ENCODE measurements around the gene NMNAT2.
"Not testable (repeated sequence)": the region's sequence is repeated elsewhere in the genome, so short reads cannot be mapped to it uniquely, and the experiment has no call there.

The NMNAT2 gene

DNA sequence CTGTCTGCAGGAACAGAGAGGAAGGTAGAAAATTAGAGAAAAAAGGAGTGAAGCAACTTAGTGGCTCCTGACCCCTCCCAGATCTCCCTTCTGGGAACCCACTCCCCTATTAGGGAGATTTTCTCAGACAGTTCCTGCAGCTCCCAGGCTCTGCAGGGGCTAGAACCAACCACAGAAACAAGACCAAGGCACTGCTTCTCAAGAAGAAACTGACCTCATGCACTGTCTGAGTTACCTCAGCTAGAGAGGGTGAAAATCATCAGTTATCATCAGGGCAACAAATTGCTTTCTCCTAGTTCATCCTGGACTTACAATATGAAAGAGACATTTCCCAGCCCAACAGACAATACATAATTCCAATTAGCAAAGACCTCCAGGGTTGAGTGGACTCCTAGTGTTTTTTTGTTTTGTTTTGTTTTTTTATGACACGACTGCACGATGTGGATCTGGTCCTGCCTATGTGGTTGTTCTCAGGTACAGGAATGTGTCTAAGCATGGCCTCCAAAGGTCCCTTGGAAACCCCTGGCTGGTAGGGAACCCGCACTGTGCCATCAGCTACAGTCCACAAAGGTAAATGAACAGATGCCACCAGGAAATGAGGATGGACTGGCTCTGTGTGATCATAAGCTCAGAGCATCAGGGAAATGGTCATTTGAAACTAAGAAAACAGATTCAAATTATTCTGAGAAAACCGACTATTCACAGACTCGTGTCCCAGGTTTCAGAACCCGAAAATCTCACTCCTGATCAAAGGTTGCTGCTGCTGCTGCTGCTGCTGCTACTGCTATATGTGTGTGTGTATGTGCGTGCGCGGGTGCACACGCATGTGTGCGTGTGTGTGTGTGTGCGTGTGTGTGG is 166.8 kb downstream of the NMNAT2 start:
- DNase-seq: no peak

GRCh38 chr1:183249941-183250452 is 168.2 kb downstream of the NMNAT2 start:
- no peak for DNase-seq

DNA sequence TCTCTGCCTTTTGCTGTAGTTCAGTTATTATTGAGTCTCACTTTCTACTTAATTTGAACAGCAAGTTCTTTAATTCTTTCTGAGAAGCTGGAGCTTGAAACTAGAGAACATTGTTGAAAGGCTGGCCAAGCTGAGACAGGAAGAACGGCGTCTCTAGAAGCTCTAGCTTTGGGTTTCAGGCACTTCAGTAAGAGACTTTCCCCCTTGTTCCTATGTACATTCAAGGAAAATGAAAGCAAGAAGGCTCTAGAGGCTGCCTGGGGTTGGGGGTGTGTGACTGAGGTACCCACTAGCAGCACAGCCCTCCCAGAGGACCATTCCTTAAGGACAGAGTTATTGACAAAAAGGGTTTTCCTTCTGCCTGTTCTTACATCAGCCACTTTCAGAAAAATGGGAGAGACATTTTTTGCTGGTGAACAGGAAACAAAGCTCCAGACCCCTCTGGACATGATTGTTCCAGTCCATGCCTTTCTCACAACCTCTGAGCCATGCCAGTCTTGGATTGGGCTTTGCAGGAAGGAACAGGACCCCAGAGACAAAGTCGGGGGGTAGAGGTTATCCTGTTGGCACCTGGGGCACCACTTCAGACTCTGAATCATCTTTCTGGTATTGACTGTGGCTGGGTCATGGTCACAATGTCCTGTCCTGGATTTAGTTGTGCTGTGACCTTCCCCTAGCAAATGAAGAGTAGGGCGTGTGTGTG is 169.0 kb downstream of the NMNAT2 start:
- no peak for DNase-seq

DNA sequence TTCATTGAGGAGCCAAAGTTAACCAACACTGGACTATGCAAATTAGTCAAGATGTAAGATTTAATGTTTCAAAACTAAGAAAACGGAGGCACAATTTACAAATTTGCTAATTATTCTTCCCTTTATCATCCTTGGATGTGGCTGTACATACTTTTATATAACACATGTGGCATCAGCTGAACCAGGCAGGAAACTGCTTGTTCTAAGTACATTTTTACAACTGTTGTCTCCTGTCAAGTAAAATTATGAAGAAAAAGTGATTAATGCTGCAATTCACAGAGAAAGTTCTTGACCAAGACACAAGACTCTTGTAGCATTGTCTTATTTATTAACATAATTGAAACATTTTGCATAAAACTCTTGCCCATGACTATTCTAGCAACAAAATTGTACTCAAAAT is 170.2 kb downstream of the NMNAT2 start:
- no peak for DNase-seq

- DNase-seq: no peak
Measured at GRCh38 chr1:183247484-183247883, 170.7 kb downstream of the NMNAT2 start.

GRCh38 chr1:183247066-183247465 is 171.1 kb downstream of the NMNAT2 start:
- DNase-seq: no peak

DNA sequence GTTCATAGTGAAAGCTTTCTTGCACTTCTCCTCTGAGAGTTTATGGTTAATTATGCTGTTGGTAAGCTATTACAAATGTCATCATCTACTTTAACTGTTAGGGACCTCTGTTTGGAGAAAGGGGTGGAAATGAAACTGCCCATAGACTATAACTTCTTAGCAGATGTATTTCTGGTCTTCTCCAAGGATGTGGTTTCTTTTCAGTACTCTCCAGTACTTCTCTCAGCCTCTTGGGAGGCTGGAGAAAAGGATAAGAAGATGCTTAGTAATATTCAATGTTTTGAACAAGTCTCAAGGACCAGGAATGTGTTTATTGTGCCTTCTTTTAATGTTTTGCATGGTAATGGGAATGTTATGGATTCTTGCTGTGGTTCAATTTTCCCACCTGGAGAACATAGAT is 171.7 kb downstream of the NMNAT2 start:
- DNase-seq: no peak

- DNase-seq: no peak
Measured at GRCh38 chr1:183245357-183245756, 172.8 kb downstream of the NMNAT2 start.

GRCh38 chr1:183244466-183244865 is 173.7 kb downstream of the NMNAT2 start:
- DNase-seq: no peak

- no peak for DNase-seq
Measured at GRCh38 chr1:183243161-183244050, 174.8 kb downstream of the NMNAT2 start.

GRCh38 chr1:183242556-183242955 is 175.6 kb downstream of the NMNAT2 start:
- DNase-seq: no peak

DNA sequence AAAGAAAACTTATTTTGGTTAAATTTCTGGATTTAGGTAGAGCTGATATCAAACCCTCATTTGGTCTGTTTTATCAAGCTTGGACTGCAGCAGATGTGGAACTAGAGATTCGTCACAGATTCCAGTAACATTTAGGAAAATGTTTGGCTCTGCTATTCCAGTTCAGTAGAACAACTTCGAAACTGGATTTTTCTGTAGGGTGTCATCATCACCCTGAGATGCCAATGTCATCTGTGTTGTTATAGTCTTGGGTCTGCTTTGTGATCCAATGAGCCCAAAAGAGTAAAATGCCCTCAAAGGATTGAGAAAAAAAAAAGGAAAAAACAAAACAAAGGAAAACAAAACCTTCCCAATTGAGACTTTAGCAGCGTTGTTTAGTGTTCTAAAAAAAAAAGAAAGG is 176.7 kb downstream of the NMNAT2 start:
- no peak for DNase-seq

- not testable (repeated sequence) for DNase-seq
Measured at GRCh38 chr1:183240853-183241252, 177.3 kb downstream of the NMNAT2 start.

GRCh38 chr1:183240526-183240825 is 177.7 kb downstream of the NMNAT2 start:
- DNase-seq: no peak

DNA sequence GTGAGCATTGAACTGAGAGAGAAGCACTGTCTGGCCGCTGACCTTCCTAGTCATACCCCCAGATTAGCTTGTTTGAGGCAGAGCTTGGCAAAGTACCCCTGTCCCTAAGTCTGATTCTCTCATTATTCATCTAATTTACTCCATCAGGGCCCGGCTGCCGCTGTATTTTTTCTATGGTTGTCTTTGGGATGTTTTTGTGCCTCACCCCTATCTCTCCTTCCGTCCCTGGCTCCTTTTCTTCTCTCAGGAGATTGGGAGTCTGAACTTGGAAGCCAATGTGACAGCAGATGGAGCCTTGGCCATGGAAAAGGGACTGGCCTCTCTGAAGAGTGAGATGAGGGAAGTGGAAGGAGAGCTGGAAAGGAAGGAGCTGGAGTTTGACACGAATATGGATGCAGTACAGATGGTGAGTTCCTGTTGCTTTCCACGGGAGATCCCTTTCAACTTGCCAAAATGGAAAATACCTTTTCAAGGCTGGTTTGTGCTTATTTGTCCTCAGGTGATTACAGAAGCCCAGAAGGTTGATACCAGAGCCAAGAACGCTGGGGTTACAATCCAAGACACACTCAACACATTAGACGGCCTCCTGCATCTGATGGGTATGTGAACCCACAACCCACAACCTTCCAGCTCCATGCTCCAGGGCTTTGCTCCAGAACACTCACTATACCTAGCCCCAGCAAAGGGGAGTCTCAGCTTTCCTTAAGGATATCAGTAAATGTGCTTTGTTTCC is 178.2 kb downstream of the NMNAT2 start:
- DNase-seq: no peak

- peak; percentile 16 for DNase-seq
Measured at GRCh38 chr1:183239220-183239742, 178.9 kb downstream of the NMNAT2 start.

GRCh38 chr1:183238071-183238470 is 180.1 kb downstream of the NMNAT2 start:
- no peak for DNase-seq

DNA sequence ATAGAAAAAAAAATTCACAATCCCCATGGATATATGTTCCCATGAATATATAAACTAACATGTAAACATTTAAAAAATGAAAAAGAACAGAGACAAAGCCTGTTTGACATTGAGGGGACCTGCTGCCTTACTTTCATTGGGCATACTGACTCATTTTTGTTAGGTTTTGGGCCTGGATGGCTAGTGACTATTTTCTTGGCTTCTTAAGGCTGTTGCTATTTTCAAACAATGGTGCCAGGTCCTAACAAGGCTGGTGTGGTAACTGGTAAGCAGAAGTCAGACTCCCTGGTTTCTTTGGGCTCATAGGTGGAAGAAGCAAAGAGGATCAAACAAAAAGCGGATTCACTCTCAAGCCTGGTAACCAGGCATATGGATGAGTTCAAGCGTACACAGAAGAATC is 181.1 kb downstream of the NMNAT2 start:
- DNase-seq: no peak

- DNase-seq: no peak
Measured at GRCh38 chr1:183236158-183236725, 181.9 kb downstream of the NMNAT2 start.

GRCh38 chr1:183235503-183235902 is 182.7 kb downstream of the NMNAT2 start:
- DNase-seq: no peak

DNA sequence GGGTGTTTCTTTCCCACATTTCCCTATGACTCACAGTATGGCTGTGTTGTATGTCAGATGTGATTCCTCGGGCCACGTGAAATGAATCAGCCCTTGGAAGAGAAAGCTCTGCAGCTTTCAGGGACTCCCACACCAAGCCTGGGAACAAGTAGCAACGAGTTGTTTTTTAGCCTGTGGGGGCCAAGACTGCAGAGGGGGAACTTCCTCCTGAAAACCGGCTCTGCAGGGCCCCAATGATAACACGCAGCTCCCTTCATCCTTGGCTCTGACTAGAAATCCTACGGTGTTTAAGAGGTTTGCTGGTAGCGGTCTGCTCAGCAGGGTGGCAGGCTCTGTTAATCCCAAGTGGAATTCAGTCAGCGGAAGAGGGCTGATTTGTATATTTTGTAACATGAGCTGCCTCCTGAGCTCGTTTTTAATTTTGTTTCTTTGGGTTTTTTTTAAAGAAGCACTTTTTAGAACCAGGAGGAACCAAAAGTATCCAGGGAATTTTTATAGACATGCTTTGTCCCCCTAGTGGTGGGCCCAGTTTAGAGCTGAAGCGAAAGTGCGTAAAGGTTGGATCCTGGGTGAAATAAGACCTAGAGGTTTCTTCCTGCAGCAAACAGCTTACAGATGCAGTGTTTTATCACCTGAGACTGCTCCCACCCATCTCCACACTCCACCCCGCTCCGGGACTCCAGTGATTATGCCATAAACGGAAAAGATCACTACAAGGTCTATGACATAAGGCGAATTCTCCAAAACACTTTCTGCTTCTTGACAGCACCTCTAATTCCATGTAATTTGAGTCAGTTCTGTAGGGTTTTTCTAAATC is 183.3 kb downstream of the NMNAT2 start:
- no peak for DNase-seq
